EH (cell line): ENCODE measurements around the gene TRIM54.
A peak's percentile ranks its signal among the peaks of the same experiment; 100 is the strongest.

Experiments used
- DNase-seq: peaks from one replicate; pipeline ENCODE4 v3.0.0-alpha.2; 2015; ENCODE audit warnings: low read depth

Gene TRIM54

DNA sequence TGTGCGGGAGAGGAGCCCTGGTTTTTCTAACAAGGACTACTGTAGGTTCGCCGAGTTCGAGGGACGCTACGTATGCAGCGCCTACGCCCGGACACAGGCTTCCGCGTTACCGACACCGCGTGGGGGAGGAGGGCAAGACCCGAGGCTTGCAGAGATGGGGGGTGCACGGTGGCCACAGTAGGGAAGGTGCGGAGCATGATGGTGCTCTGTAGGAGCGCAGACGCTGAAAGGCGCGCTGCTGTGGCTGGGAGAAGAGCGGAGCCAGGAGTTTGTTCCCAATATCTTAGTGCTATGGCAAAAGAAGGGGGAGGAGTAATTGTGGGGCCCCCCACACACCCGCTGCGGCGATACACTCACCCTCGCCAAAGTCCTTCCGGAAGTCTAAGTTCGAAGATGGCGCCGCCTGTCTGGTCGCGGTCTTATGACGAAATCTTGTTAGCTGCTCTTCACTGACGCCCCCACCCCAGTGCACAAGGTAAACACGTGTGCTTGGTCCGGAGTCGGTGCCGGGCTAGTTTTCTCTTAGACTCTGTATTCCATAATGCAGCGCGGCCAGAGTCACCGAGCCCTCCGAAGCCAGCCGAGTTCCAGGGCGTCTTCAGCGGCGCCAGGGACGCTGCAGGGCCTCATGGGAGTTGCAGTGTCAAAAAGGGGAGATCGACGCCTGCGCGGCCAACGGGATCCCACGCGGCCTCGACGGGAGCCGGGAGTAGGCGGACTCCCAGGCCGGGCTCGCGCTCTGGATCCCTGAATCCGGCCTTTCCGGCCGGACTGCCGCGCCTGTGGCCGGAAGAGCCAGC, 74.4 kb downstream of the TRIM54 start, which contains the start of gene GTF3C2:
Gene GTF3C2, minus strand, starts transcription at position 383 of the 800 bp plus-strand sequence. CDS start 13,210 bp downstream, outside the sequence.
- DNase-seq: peak; percentile 97
